ENCODE data around the gene ERF. TPM values are rescaled to one million over a fixed set of nuclear protein-coding genes. Genes with fewer than 3 reads are reported as not detected.

ERF gene
- total and polyA plus RNA-seq, 2 of the 4 experiments (the other 2 are of a cell fraction): 5.2 to 32.4 TPM

DNA sequence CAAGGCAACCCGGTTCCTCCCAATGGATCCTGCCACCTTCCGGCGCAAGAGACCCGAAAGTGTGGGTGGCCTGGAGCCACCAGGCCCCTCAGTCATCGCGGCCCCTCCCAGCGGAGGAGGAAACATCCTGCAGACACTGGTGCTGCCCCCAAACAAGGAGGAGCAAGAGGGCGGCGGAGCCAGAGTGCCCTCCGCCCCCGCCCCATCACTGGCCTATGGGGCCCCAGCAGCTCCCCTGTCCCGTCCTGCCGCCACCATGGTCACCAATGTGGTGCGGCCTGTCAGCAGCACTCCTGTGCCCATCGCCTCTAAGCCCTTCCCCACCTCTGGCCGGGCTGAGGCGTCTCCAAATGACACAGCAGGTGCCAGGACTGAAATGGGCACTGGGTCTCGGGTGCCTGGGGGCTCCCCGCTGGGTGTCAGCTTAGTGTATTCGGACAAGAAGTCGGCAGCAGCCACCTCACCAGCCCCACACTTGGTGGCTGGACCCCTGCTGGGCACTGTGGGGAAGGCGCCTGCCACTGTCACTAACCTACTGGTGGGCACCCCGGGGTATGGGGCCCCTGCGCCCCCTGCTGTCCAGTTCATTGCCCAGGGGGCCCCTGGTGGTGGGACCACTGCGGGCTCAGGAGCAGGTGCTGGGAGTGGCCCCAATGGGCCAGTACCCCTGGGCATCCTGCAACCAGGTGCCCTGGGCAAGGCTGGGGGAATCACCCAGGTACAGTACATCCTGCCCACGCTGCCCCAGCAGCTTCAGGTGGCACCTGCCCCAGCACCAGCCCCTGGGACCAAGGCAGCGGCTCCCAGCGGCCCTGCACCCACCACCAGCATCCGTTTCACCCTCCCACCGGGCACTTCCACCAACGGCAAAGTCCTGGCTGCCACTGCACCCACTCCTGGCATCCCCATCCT, 35.9 kb upstream of the ERF start (continued):
- TF ChIP-seq MXI1 (IDR thresholded peaks at IDR 0.05; ENCODE audit: borderline replicate concordance, low read depth, low read length): no peak

DNA sequence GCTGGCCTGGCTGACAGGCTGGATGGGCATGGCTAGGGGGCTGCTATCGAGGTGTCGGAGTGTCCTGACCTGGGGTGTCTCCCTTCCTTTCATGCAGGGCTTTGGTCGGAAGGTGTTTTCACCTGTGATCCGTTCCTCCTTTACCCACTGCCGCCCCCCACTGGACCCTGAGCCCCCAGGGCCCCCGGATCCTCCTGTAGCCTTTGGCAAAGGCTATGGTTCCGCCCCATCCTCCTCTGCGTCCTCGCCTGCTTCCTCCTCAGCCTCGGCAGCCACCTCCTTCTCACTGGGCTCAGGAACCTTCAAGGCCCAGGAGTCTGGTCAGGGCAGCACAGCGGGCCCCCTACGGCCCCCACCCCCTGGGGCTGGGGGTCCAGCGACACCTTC, 35.2 kb upstream of the ERF start:
- H3K18ac ChIP-seq (ENCODE audit: low read depth, low read length): no peak overlapping the region
- DNase-seq (no peak), ATAC-seq (ENCODE audit: low read depth) (no peak)
- WGBS, 2 experiments (ENCODE audit: extremely low coverage in 2 of 2, insufficient read length in 1 of 2): 90% methylated on average over 2 of the region's 13 CpGs; no CpG with 5 or more reads in 1 of the 2 experiments
- H3K9me3 ChIP-seq (ENCODE audit: control insufficient read depth, insufficient read depth, low read length): no peaks in the 10 kb centered on the region
- no peak overlapping the region for H2BK120ac ChIP-seq (ENCODE audit: low read depth, low read length)
- ChIA-PET POLR2A (ENCODE audit: unreplicated experiment) (no interaction called here), CTCF (no interaction called here)
- no TSS peak for BruUV-seq (replicated peaks)
- no peak overlapping the region for H4K91ac ChIP-seq (ENCODE audit: insufficient read depth, low read depth, low read length)
- no peak overlapping the region for H4K8ac ChIP-seq (ENCODE audit: low read depth in 2 of 2, low read length in 2 of 2)
- H2BK5ac ChIP-seq (ENCODE audit: low read depth, low read length, poor library complexity, severe bottlenecking): no peak overlapping the region
- no peak overlapping the region for H3K27ac ChIP-seq (ENCODE audit: insufficient read depth, low read length)
- H2AFZ ChIP-seq (replicated peaks; ENCODE audit: low read length, poor library complexity): no peak overlapping the region
- H3K36me3 ChIP-seq (ENCODE audit: control insufficient read depth, insufficient read depth, low read length): peaks cover 76% of the 10 kb centered on the region
- H3K4ac ChIP-seq (ENCODE audit: low read depth, low read length): no peak overlapping the region
- H4K20me1 ChIP-seq (ENCODE audit: insufficient read depth, low read length): peaks cover 17% of the 10 kb centered on the region
- no peak overlapping the region for H2AK9ac ChIP-seq (replicated peaks; ENCODE audit: low read depth, low read length, poor library complexity)
- dilution Hi-C loops (cut with HindIII; ENCODE audit: low sequenced_read_pairs, unreplicated experiment): no loop called here
- intact Hi-C loops (cut with micrococcal nuclease): no loop called here
- peaks cover 12% of the 10 kb centered on the region for H3K4me1 ChIP-seq (ENCODE audit: control insufficient read depth, insufficient read depth, low read length)
- H3K9ac ChIP-seq (ENCODE audit: low read depth, low read length): no peak overlapping the region
- H3K79me1 ChIP-seq (ENCODE audit: low read depth in 1 of 2, low read length in 2 of 2): peaks cover 20 to 28% of the 10 kb centered on the region in 2 experiments
- H3K56ac ChIP-seq (ENCODE audit: extremely low read depth, insufficient read depth, low read length): no peak overlapping the region
- H3K23ac ChIP-seq (ENCODE audit: low read depth, low read length): no peak overlapping the region
- no peak overlapping the region for H2BK15ac ChIP-seq (ENCODE audit: low read depth, low read length)
- H2AK5ac ChIP-seq (ENCODE audit: low read depth, low read length): no peak overlapping the region
- no peaks in the 10 kb centered on the region for H3K27me3 ChIP-seq (ENCODE audit: control insufficient read depth, insufficient read depth, low read length)
- no peak overlapping the region for H3K4me3 ChIP-seq (ENCODE audit: insufficient read depth, low read depth, low read length)
- in situ Hi-C loops (cut with MboI; ENCODE audit: low sequenced_read_pairs): no loop called here
- H2BK20ac ChIP-seq (ENCODE audit: low read depth, low read length): no peak overlapping the region
- no peak overlapping the region for H3K4me2 ChIP-seq (ENCODE audit: low read depth, low read length)
- H3K14ac ChIP-seq (replicated peaks; ENCODE audit: low read depth, low read length): no peak overlapping the region
- no peak overlapping the region for H4K5ac ChIP-seq (ENCODE audit: low read depth, low read length)
- H3K9me1 ChIP-seq (ENCODE audit: insufficient read depth, low read length): peaks cover 7% of the 10 kb centered on the region; the same call in 1 of the 2 replicates
- TF ChIP-seq MAFK (IDR thresholded peaks at IDR 0.05; ENCODE audit: low read depth, low read length) (no peak), CEBPB (IDR thresholded peaks at IDR 0.05; ENCODE audit: low read depth, low read length) (no peak), FOS (IDR thresholded peaks at IDR 0.05; ENCODE audit: low read depth, low read length) (no peak), MAZ (IDR thresholded peaks at IDR 0.05; ENCODE audit: borderline replicate concordance, low read depth, low read length) (no peak), SMC3 (IDR thresholded peaks at IDR 0.05; ENCODE audit: low read depth, low read length) (no peak), RAD21 (IDR thresholded peaks at IDR 0.05; ENCODE audit: low read length) (no peak), BHLHE40 (IDR thresholded peaks at IDR 0.05; ENCODE audit: low read depth, low read length) (no peak), NFE2L2 (IDR thresholded peaks at IDR 0.05; ENCODE audit: low read depth, low read length) (no peak), POLR2A (IDR thresholded peaks at IDR 0.05; ENCODE audit: low read depth, low read length) (no peak)
- TF ChIP-seq, protein P1, sequence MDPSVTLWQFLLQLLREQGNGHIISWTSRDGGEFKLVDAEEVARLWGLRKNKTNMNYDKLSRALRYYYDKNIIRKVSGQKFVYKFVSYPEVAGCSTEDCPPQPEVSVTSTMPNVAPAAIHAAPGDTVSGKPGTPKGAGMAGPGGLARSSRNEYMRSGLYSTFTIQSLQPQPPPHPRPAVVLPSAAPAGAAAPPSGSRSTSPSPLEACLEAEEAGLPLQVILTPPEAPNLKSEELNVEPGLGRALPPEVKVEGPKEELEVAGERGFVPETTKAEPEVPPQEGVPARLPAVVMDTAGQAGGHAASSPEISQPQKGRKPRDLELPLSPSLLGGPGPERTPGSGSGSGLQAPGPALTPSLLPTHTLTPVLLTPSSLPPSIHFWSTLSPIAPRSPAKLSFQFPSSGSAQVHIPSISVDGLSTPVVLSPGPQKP (IDR thresholded peaks at IDR 0.05; ENCODE audit: borderline replicate concordance, low read depth, low read length): no peak
- TF ChIP-seq, protein P2, sequence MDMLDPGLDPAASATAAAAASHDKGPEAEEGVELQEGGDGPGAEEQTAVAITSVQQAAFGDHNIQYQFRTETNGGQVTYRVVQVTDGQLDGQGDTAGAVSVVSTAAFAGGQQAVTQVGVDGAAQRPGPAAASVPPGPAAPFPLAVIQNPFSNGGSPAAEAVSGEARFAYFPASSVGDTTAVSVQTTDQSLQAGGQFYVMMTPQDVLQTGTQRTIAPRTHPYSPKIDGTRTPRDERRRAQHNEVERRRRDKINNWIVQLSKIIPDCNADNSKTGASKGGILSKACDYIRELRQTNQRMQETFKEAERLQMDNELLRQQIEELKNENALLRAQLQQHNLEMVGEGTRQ (IDR thresholded peaks at IDR 0.05; ENCODE audit: low read depth, low read length): no peak
- TF ChIP-seq, protein P3, sequence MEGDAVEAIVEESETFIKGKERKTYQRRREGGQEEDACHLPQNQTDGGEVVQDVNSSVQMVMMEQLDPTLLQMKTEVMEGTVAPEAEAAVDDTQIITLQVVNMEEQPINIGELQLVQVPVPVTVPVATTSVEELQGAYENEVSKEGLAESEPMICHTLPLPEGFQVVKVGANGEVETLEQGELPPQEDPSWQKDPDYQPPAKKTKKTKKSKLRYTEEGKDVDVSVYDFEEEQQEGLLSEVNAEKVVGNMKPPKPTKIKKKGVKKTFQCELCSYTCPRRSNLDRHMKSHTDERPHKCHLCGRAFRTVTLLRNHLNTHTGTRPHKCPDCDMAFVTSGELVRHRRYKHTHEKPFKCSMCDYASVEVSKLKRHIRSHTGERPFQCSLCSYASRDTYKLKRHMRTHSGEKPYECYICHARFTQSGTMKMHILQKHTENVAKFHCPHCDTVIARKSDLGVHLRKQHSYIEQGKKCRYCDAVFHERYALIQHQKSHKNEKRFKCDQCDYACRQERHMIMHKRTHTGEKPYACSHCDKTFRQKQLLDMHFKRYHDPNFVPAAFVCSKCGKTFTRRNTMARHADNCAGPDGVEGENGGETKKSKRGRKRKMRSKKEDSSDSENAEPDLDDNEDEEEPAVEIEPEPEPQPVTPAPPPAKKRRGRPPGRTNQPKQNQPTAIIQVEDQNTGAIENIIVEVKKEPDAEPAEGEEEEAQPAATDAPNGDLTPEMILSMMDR (conservative IDR thresholded peaks at IDR 0.05; ENCODE audit: low read depth, low read length): no peak
